ENCODE measurements around the gene SREBF2.
"Not testable (repeated sequence)": the region's sequence is repeated elsewhere in the genome, so short reads cannot be mapped to it uniquely, and the experiment has no call there.

SREBF2 gene

DNA sequence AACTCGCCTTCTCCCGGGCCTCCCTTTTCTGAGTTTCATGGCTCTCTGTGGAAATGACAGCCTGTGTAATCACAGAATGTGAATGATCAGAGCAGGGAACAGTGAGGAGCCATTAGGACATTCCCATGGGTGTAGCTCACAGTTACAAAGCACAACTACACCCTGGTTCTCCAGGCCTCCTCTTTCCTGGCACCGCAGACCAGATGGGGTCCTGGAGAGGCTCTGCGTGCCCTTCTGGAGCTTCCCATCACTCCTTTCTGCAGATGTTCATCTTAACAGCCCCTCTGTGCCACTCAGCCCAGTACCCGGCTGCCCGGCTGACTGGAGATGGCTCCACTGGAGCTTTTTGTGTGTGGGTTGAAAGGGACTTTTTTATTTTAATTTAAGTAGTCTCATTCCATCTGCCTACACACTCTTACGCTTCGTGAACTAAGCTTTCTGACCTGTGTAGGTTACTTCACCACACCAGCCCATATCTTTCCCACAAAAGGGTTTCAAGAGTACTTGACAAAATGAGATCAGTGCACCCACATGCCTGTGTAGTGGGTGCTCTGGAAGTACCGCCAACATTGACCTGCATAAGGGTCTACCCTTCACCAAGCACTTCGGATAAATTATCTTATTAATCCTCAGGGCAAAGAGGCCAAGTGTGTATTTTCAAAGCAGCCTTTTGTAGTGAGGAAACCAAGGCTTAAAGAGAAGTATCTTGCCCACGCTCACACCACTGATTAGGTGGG is 29.8 kb downstream of the SREBF2 start:
- DNase-seq (ENCODE audit: insufficient read length, low spot score) (no peak), FAIRE-seq (no peak)
- TF ChIP-seq POLR2A (IDR thresholded peaks at IDR 0.05; ENCODE audit: low read depth, low read length) = no peak

DNA sequence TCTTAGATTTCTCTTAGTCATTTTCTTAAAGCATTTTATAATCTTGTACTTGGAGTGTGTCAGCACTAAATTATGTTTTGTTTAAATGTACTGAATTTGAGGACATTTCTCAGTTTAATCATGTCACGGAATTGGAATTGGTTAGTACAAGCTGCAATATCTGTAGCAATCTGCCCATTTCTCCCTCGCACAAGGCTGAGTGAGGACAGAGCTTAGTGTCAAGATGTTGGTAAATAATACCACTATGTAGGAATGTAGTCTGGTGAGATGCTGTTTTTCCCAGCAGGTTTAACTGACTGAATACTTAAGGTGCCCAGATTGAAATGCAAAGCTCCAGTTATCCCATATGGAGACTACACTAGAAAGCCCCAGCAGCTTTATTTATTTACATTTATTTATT is 30.6 kb downstream of the SREBF2 start:
- FAIRE-seq = no peak
- DNase-seq (ENCODE audit: insufficient read length, low spot score) = no peak
- TF ChIP-seq POLR2A (IDR thresholded peaks at IDR 0.05; ENCODE audit: low read depth, low read length) = no peak

DNA sequence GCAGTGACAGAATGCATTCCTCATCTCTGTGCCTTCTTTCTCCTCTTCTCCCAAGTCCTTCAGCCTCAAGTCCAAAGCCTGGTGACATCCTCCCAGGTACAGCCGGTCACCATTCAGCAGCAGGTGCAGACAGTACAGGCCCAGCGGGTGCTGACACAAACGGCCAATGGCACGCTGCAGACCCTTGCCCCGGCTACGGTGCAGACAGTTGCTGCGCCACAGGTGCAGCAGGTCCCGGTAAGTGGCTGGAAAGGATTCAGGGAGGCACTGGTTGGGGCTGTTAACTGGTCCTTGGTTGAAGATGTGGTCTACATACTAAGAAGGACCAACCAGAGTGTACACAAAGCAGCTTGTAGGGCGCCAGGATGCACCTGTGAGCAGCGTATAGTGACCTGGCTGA is 35.7 kb downstream of the SREBF2 start:
- FAIRE-seq (no peak), DNase-seq (ENCODE audit: insufficient read length, low spot score) (no peak)
- TF ChIP-seq POLR2A (IDR thresholded peaks at IDR 0.05; ENCODE audit: low read depth, low read length) = no peak

DNA sequence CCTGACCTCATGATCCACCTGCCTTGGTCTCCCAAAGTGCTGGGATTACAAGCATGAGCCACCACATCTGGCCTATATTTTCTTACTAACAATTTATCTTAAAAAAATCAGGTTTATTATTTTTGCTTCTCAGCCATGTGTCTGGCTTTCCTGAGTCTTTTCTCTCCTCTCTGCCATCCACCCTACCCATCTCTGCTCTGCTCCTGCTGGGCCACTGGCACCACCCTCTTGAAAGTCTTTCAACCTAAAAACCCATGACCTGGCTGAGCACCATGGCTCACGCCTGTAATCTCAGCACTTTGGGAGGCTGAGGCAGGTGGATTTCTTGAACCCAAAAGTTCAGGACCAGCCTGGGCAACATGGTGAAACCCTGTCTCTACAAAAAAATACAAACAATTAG is 37.2 kb downstream of the SREBF2 start:
- not testable (repeated sequence) for FAIRE-seq; DNase-seq (ENCODE audit: insufficient read length, low spot score)

DNA sequence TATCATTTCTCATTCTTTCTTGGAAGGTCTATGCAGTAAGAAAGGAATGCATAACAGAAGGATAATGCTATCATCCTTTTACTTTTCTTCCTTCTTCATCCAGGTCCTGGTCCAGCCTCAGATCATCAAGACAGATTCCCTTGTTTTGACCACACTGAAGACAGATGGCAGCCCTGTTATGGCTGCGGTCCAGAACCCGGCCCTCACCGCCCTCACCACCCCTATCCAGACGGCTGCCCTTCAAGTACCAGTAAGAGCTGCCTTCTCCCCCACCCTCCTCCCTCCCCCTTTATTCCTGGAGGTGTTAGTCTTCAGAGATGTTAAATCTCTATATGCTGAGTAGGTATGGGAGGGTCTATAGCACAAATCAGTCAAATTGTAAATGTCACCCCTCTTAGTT is 37.9 kb downstream of the SREBF2 start:
- DNase-seq (ENCODE audit: insufficient read length, low spot score) = no peak
- no peak for FAIRE-seq

DNA sequence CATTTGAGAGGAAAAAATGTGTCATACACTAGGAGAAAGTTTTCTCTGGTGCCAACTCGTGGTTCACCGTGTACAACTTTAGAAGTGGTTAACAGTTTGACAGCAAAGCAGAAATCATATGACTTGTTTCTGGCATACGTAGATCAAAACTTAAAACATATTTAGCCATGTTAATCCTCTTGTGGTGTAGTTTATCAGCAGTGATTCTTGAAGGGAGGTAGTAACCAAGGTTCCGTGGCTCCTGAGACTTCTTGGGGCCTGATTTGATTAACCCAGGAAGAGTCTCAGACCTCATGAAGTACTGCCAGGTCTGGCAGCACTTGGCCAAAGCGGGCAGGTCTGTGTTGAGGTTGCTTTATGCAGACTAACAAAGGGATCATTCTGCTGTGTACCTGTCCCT is 40.5 kb downstream of the SREBF2 start:
- FAIRE-seq = no peak
- no peak for DNase-seq (ENCODE audit: insufficient read length, low spot score)
- TF ChIP-seq POLR2A (IDR thresholded peaks at IDR 0.05; ENCODE audit: low read depth, low read length) = no peak

More for the DNA sequence above, 37.9 kb downstream of the SREBF2 start:
- no peak for TF ChIP-seq POLR2A (IDR thresholded peaks at IDR 0.05; ENCODE audit: low read depth, low read length)

DNA sequence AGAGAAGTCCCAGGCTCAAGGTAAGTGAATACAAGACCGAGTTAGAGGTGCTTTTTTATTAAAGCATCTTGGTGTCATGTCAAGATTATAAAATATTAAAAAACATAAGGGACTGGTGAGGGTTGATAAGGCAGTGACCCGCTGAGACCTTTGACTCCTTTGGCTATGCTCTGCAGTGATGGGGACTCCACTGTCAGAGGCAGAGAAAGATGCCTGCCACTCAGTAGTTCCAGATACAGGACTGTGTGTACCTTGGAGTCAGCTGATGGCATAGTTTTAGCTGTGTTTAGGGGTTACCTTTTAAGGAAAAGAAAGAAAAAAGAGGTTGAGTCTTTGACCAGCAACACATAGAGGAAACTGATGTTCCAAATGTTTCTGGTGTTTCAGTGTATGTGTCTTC is 41.2 kb downstream of the SREBF2 start:
- DNase-seq (ENCODE audit: insufficient read length, low spot score) (no peak), FAIRE-seq (no peak)
- no peak for TF ChIP-seq POLR2A (IDR thresholded peaks at IDR 0.05; ENCODE audit: low read depth, low read length)

DNA sequence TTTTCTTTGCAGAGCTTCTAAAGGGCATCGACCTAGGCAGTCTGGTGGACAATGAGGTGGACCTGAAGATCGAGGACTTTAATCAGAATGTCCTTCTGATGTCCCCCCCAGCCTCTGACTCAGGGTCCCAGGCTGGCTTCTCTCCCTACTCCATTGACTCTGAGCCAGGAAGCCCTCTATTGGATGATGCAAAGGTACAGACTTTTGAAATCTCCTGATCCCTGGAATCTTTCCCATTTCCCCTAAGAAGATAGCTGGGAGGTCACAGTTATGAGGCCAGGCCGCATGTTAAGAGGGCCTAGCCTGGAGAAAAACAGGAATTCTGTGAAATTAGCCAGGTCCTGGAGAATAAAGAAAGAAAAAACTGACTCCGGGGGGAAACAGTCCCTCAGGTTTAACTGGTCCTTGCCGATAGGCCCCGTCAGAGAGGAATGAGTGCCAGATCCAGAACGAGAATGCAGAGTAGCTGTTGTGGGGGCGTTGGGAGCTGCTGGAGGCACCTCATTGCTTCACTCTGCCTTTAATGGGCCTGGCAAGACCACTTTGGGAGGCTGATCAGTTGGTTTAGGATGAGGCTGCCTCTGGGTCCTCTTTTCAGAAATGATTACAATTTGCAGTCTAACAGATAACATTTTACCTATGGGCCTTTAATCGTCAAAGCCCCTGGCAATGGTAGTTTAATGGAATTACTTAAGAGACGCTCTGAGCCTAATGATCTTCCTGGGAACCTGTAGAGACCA is 42.8 kb downstream of the SREBF2 start:
- FAIRE-seq (no peak), DNase-seq (ENCODE audit: insufficient read length, low spot score) (no peak)
- TF ChIP-seq POLR2A (IDR thresholded peaks at IDR 0.05; ENCODE audit: low read depth, low read length) = no peak

DNA sequence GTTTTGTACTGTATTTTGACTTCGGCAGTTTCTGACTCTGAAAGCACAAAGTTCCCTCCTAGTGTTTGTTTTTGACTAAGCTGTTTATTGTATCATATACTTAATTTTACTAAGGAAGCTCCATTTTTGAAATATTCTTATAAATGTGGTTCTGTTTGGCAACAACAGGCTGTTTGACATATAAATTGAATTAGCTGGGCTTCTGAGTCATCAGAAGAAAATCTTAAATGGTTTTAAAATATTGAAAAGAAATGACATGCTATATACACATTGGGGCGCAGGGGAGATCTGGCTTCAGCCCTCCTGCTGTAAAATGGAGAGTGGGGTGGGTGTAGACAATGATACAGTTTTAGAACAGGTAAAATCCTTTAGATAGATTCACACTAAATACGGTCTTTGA is 43.4 kb downstream of the SREBF2 start:
- TF ChIP-seq POLR2A (IDR thresholded peaks at IDR 0.05; ENCODE audit: low read depth, low read length) = no peak
- no peak for DNase-seq (ENCODE audit: insufficient read length, low spot score)
- no peak for FAIRE-seq

DNA sequence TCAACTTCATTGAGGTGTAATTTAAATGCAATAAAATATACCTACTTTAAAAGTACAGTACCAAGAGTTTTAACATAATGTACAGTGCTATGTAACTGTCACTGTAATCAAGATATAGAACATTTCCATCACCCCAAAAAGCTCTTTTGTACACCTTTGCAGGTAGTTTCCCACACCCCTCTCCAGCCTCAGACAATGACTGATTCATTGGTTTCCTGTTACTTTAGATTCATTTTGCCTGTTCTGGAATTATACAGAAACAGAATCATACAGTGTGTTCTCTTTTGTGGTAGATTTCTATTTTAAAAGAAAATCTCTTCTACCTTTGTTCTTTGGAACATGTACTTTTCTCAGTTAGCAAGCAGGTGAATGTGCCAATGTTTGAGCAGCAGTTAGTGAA is 43.8 kb downstream of the SREBF2 start:
- FAIRE-seq (no peak), DNase-seq (ENCODE audit: insufficient read length, low spot score) (no peak)
- TF ChIP-seq POLR2A (IDR thresholded peaks at IDR 0.05; ENCODE audit: low read depth, low read length) = no peak

DNA sequence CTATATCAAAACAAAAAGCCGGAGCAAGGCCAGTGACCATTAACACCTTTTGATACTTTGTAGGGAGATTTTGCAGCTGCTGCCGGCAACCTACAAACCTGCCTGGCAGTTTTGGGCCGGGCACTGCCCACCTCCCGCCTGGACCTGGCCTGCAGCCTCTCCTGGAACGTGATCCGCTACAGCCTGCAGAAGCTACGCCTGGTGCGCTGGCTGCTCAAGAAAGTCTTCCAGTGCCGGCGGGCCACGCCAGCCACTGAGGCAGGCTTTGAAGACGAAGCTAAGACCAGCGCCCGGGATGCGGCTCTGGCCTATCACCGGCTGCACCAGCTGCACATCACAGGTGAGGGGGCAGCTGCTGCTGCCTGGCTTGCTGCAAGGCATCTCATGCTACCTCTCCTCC is 47.7 kb downstream of the SREBF2 start:
- no peak for TF ChIP-seq POLR2A (IDR thresholded peaks at IDR 0.05; ENCODE audit: low read depth, low read length)
- no peak for FAIRE-seq
- DNase-seq (ENCODE audit: insufficient read length, low spot score) = no peak

DNA sequence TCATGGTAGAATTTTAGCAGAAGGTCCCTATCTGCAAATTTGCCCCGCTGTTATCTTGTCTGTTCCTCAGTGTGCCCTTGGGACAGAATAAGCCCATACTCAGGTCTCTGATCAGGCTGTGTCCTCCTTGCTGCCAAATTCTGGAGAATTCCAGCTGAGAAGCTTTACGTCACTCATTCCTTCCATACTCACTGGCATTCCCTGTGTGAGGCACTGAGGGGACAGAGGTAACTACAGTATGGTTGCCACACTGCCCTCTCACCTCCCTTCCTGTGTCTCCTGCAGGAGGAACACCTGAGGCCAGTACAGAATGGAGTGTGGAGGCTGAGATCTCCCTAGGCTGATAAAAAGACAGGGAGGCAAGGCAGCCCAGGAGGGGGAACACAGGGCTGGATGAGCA is 50.5 kb downstream of the SREBF2 start:
- DNase-seq (ENCODE audit: insufficient read length, low spot score) (no peak), FAIRE-seq (no peak)
- no peak for TF ChIP-seq POLR2A (IDR thresholded peaks at IDR 0.05; ENCODE audit: low read depth, low read length)

DNA sequence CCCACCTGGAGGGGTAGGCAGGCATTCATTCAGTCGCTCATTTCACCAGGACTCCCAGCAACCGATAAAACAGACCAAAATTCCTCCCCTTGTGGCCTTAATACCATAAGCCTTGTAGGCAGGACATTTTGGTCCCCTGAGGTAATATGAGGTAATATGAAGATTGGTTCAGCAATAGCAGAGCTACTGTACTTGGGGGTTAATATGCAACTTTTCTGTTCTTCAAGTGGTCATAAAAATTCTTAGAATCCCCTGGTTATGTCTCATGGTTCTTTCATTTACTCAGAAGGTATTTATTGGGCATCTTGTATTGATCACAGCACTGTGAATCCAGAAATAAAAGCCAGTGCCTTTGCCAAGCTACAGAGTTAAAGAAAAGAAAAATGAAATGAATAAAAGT is 52.2 kb downstream of the SREBF2 start:
- TF ChIP-seq POLR2A (IDR thresholded peaks at IDR 0.05; ENCODE audit: low read depth, low read length) = no peak
- FAIRE-seq = no peak
- no peak for DNase-seq (ENCODE audit: insufficient read length, low spot score)

DNA sequence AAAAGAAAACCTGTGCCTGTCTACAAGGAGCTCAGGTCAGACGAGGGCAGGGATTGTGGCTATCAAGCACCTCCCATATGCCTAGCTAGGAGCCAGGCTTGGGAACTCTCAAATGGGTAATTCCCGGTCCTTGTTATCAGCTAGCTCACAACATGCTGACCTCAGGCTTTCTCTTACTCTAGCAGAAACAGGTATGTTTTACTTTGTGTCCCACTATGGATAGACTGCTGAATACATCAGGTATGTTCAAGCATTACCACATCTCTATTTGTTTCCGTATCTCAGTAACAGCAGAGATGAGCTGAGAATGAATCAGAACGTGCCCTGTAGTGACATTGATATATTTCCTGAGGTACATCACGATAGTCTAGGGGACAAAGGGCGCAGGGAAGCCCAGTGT is 52.6 kb downstream of the SREBF2 start:
- FAIRE-seq (no peak), DNase-seq (ENCODE audit: insufficient read length, low spot score) (no peak)
- no peak for TF ChIP-seq POLR2A (IDR thresholded peaks at IDR 0.05; ENCODE audit: low read depth, low read length)

DNA sequence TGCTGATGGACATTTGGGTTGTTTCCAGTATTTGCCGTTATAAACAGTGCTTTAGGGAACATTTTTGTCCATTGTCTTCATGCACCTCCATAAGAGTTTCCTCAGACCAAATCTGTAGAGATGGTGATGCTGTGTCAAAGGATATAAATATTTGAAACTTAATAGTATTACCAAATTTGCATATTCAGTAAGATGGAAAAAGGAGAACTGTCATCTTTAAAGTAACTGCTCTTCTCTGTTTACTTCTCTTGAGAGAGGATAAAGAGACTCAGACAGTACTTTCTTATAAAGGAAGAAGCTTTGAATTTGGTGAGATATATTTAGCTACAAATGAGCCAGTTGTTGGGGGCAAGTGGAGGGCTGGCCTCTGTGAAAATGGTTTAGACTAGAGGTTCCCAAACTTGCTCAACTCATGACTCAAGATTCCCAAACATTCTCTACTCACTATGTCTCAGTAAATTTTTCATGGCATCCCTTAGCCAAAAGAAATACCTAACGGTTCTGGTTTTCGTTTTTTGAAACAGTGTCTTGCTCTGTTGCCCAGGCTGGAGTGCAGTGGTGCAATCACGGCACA is 55.8 kb downstream of the SREBF2 start:
- DNase-seq (ENCODE audit: insufficient read length, low spot score) = no peak
- TF ChIP-seq POLR2A (IDR thresholded peaks at IDR 0.05; ENCODE audit: low read depth, low read length) = no peak
- FAIRE-seq = no peak

Data from H54 (cell line).